Measurements from ENCODE around the gene TMEM116.
"Not testable (repeated sequence)": the region's sequence is repeated elsewhere in the genome, so short reads cannot be mapped to it uniquely, and the experiment has no call there.

Gene TMEM116

GRCh38 chr12:111998015-111998414 lies 14.9 kb downstream of the TMEM116 start:
- DNase-seq (ENCODE audit: insufficient read length, low spot score) (no peak), FAIRE-seq (no peak)
- TF ChIP-seq POLR2A (IDR thresholded peaks at IDR 0.05; ENCODE audit: low read depth, low read length): no peak

- no peak for TF ChIP-seq POLR2A (IDR thresholded peaks at IDR 0.05; ENCODE audit: low read depth, low read length)
- FAIRE-seq: no peak
- DNase-seq (ENCODE audit: insufficient read length, low spot score): no peak
These were observed 15.7 kb downstream of the TMEM116 start for GRCh38 chr12:111997300-111997699.

GRCh38 chr12:111995782-111996480 lies 17.0 kb downstream of the TMEM116 start:
- DNase-seq (ENCODE audit: insufficient read length, low spot score) (no peak), FAIRE-seq (no peak)
- TF ChIP-seq POLR2A (IDR thresholded peaks at IDR 0.05; ENCODE audit: low read depth, low read length): no peak

- not testable (repeated sequence) for FAIRE-seq; DNase-seq (ENCODE audit: insufficient read length, low spot score)
These were observed 18.5 kb downstream of the TMEM116 start for GRCh38 chr12:111994211-111995111.

GRCh38 chr12:111993292-111994150 lies 19.4 kb downstream of the TMEM116 start:
- DNase-seq (ENCODE audit: insufficient read length, low spot score): no peak
- FAIRE-seq: peak; percentile 23
- no peak for TF ChIP-seq POLR2A (IDR thresholded peaks at IDR 0.05; ENCODE audit: low read depth, low read length)

- no peak for TF ChIP-seq POLR2A (IDR thresholded peaks at IDR 0.05; ENCODE audit: low read depth, low read length)
- FAIRE-seq: no peak
- DNase-seq (ENCODE audit: insufficient read length, low spot score): no peak
These were observed 20.5 kb downstream of the TMEM116 start for GRCh38 chr12:111992464-111992863.

- no peak for TF ChIP-seq POLR2A (IDR thresholded peaks at IDR 0.05; ENCODE audit: low read depth, low read length)
- FAIRE-seq (no peak), DNase-seq (ENCODE audit: insufficient read length, low spot score) (no peak)
These were observed 21.0 kb downstream of the TMEM116 start for GRCh38 chr12:111991946-111992345.

GRCh38 chr12:111991535-111991934 lies 21.4 kb downstream of the TMEM116 start:
- DNase-seq (ENCODE audit: insufficient read length, low spot score) (no peak), FAIRE-seq (no peak)
- TF ChIP-seq POLR2A (IDR thresholded peaks at IDR 0.05; ENCODE audit: low read depth, low read length): no peak

- no peak for TF ChIP-seq POLR2A (IDR thresholded peaks at IDR 0.05; ENCODE audit: low read depth, low read length)
- DNase-seq (ENCODE audit: insufficient read length, low spot score): no peak
- FAIRE-seq: peak; percentile 80
These were observed 28.1 kb downstream of the TMEM116 start for GRCh38 chr12:111984820-111985219.

GRCh38 chr12:111981987-111982386 lies 31.0 kb downstream of the TMEM116 start:
- DNase-seq (ENCODE audit: insufficient read length, low spot score) (no peak), FAIRE-seq (no peak)
- TF ChIP-seq POLR2A (IDR thresholded peaks at IDR 0.05; ENCODE audit: low read depth, low read length): no peak

- TF ChIP-seq POLR2A (IDR thresholded peaks at IDR 0.05; ENCODE audit: low read depth, low read length): no peak
- FAIRE-seq: no peak
These were observed 32.4 kb downstream of the TMEM116 start for GRCh38 chr12:111980598-111980997.

GRCh38 chr12:111978545-111978944 lies 34.4 kb downstream of the TMEM116 start:
- no peak for DNase-seq (ENCODE audit: insufficient read length, low spot score)
- no peak for TF ChIP-seq POLR2A (IDR thresholded peaks at IDR 0.05; ENCODE audit: low read depth, low read length)
- no peak for FAIRE-seq

More at GRCh38 chr12:111980598-111980997, 32.4 kb downstream of the TMEM116 start:
- DNase-seq (ENCODE audit: insufficient read length, low spot score): no peak

GRCh38 chr12:111976860-111977259 lies 36.1 kb downstream of the TMEM116 start:
- no peak for TF ChIP-seq POLR2A (IDR thresholded peaks at IDR 0.05; ENCODE audit: low read depth, low read length)
- DNase-seq (ENCODE audit: insufficient read length, low spot score): no peak
- FAIRE-seq: no peak

- DNase-seq (ENCODE audit: insufficient read length, low spot score) (no peak), FAIRE-seq (no peak)
- no peak for TF ChIP-seq POLR2A (IDR thresholded peaks at IDR 0.05; ENCODE audit: low read depth, low read length)
These were observed 36.7 kb downstream of the TMEM116 start for GRCh38 chr12:111976291-111976690.
